PC-9 (cell line): Measurements from ENCODE around the gene FSIP1. TPM values are rescaled to one million over a fixed set of nuclear protein-coding genes. Genes with fewer than 3 reads are reported as not detected.

ENCODE experiments used
- BruUV-seq: library from RNA; stranded (reverse); fragments of 400-500 nt; replicated peaks from 2 replicates; lab custom pipeline; 2021; lab: Mats Ljungman, UMichigan
- CTCF ChIA-PET: fragments of 300-600 bp; sonication (Branson Sonifier 250); formaldehyde crosslinking; loops from one replicate; lab custom pipeline; 2022; ENCODE audit warnings: antibody characterized with exemption; lab: Charles Lee
- POLR2A ChIA-PET: fragments of 300-600 bp; sonication (Branson Sonifier 250); formaldehyde crosslinking; loops from one replicate; lab custom pipeline; 2022; ENCODE audit warnings: antibody characterized with exemption; ENCODE audit not compliant: unreplicated experiment; lab: Charles Lee
- DNase-seq, 2 experiments: peaks; one replicate each; pipeline versions ENCODE4 v3.0.0 to v3.0.0-alpha.2; 2015 to 2022; ENCODE audit warnings: mixed read lengths in 1 of 2
- H2AFZ ChIP-seq: fragments of 200-600 bp; sonication (generic); 2 replicates; pipeline ENCODE4 v1.8.1; 2017; ENCODE audit warnings: antibody characterized with exemption
- H3F3A ChIP-seq: fragments of 200-600 bp; sonication (generic); 2 replicates; pipeline ENCODE4 v1.8.1; 2017; ENCODE audit warnings: antibody characterized with exemption, mild to moderate bottlenecking, low read depth; ENCODE audit not compliant: insufficient read depth
- H3K27ac ChIP-seq: fragments of 200-600 bp; sonication (generic); 2 replicates; pipeline ENCODE4 v1.6.1; 2016; ENCODE audit warnings: mixed run types
- H3K27me3 ChIP-seq: fragments of 200-600 bp; sonication (generic); 2 replicates; pipeline ENCODE4 v1.6.1; 2016; ENCODE audit warnings: low read depth, mixed run types; ENCODE audit not compliant: insufficient read depth
- H3K36me3 ChIP-seq: fragments of 200-600 bp; sonication (generic); 2 replicates; pipeline ENCODE4 v1.6.1; 2016; ENCODE audit warnings: low read depth, mixed run types
- H3K4me1 ChIP-seq: fragments of 200-600 bp; sonication (generic); replicated peaks from 2 replicates; pipeline ENCODE4 v1.6.1; 2016; ENCODE audit warnings: mixed run types; ENCODE audit not compliant: insufficient read depth
- H3K4me2 ChIP-seq: fragments of 200-600 bp; sonication (generic); 2 replicates; pipeline ENCODE4 v1.6.1; 2017; ENCODE audit warnings: mixed run types
- H3K4me3 ChIP-seq: fragments of 200-600 bp; sonication (generic); 2 replicates; pipeline ENCODE4 v1.6.1; 2016; ENCODE audit warnings: mixed run types
- H3K79me2 ChIP-seq: fragments of 200-600 bp; sonication (generic); 2 replicates; pipeline ENCODE4 v1.6.1; 2017; ENCODE audit warnings: low read depth, mixed run types
- H3K9me2 ChIP-seq: fragments of 200-600 bp; sonication (generic); 2 replicates; pipeline ENCODE4 v1.8.1; 2017; ENCODE audit warnings: mild to moderate bottlenecking; ENCODE audit not compliant: insufficient read depth
- H3K9me3 ChIP-seq: fragments of 200-600 bp; sonication (generic); 2 replicates; pipeline ENCODE4 v1.8.1; 2016; ENCODE audit warnings: low read depth; ENCODE audit not compliant: insufficient read depth
- H4K20me1 ChIP-seq: fragments of 200-600 bp; sonication (generic); 2 replicates; pipeline ENCODE4 v1.8.1; 2017; ENCODE audit not compliant: insufficient read depth
- EZH2 ChIP-seq: fragments of 200-600 bp; sonication (generic); IDR thresholded peaks from 2 replicates; pipeline ENCODE4 v1.8.0; 2017; ENCODE audit warnings: antibody characterized with exemption, low read depth
- intact Hi-C: fragments of 100-400 bp; cut with micrococcal nuclease; formaldehyde crosslinking; loops from one replicate; pipeline ENCODE4 v1.10.0; 2022; ENCODE audit not compliant: unreplicated experiment
- total RNA-seq: library from RNA; stranded (reverse); gene quantifications from 2 replicates; pipeline ENCODE4 v1.2.3, GENCODE V29; 2021
- TF ChIP-seq, protein P1 (sequence below): fragments of 200-600 bp; sonication (generic); conservative IDR thresholded peaks from 2 replicates; pipeline ENCODE4 v1.6.1; 2017; ENCODE audit warnings: mixed run types, antibody characterized with exemption, mild to moderate bottlenecking, moderate library complexity

The FSIP1 gene
- total RNA-seq, 1 experiment from 2014 or later, result 1.2 TPM

DNA sequence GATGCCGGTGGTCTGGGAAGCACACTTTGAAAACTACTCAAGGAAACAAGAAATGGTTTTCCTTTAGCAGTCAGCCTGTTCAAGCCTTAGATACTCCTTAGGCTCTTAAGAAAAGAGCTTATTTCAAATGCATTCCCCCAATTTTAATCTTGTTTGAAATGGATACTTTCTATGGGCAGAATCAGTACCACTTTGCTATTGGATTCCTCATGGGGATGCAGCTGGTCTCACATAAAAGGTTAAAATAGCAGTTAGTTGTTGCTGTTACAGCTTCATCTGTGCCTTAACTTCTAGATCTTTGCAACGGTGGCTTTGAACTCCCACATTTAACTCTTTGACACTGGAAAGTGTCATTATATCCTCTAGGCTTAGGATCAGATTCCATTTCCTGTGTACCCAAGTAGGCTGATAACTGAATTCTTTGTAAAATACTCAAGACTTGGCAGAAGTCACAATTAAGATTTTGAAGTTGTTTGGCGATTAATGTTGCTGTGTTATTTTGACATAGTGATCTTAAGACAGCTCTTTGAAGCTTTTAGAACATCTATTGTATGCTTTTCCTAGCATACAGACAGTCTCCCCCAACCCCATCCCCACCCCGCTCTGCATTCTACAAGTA is 199.6 kb downstream of the FSIP1 start:
- no peak overlapping the region for H2AFZ ChIP-seq
- no peaks in the 10 kb centered on the region for H3K9me3 ChIP-seq
- POLR2A ChIA-PET, result interaction anchor here (0.5 kb wide), 1 partner anchor 696 kb away, joined by 6 read pairs; no protein-coding TSS in a partner anchor
- no TSS peak for BruUV-seq
- H3K79me2 ChIP-seq, result peaks cover 20% of the 10 kb centered on the region
- H3K27me3 ChIP-seq, result no peaks in the 10 kb centered on the region
- H3K4me2 ChIP-seq, result peak overlapping the region; percentile 97
- peaks cover 22% of the 10 kb centered on the region; the same call in 1 of the 2 replicates for H3K4me1 ChIP-seq
- H3K27ac ChIP-seq, result no peak overlapping the region
- no peak for DNase-seq
- no peak for TF ChIP-seq EZH2
- TF ChIP-seq, protein P1, sequence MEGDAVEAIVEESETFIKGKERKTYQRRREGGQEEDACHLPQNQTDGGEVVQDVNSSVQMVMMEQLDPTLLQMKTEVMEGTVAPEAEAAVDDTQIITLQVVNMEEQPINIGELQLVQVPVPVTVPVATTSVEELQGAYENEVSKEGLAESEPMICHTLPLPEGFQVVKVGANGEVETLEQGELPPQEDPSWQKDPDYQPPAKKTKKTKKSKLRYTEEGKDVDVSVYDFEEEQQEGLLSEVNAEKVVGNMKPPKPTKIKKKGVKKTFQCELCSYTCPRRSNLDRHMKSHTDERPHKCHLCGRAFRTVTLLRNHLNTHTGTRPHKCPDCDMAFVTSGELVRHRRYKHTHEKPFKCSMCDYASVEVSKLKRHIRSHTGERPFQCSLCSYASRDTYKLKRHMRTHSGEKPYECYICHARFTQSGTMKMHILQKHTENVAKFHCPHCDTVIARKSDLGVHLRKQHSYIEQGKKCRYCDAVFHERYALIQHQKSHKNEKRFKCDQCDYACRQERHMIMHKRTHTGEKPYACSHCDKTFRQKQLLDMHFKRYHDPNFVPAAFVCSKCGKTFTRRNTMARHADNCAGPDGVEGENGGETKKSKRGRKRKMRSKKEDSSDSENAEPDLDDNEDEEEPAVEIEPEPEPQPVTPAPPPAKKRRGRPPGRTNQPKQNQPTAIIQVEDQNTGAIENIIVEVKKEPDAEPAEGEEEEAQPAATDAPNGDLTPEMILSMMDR, result no peak
- no peaks in the 10 kb centered on the region for H3K9me2 ChIP-seq
- intact Hi-C loops, result loop anchor here (5.0 kb wide), 2 partner anchors 174 to 586 kb away; no protein-coding TSS in a partner anchor
- peak overlapping the region; percentile 70; the same call in 1 of the 2 replicates for H3K4me3 ChIP-seq
- H4K20me1 ChIP-seq, result no peaks in the 10 kb centered on the region; the same call in 1 of the 2 replicates
- no peaks in the 10 kb centered on the region for H3F3A ChIP-seq
- peaks cover 17% of the 10 kb centered on the region; the same call in 1 of the 2 replicates for H3K36me3 ChIP-seq
- CTCF ChIA-PET, result interaction anchor here (0.6 to 2.8 kb wide), 4 partner anchors 58 to 176 kb away, joined by 4 to 12 read pairs (median 6); no protein-coding TSS in a partner anchor

DNA sequence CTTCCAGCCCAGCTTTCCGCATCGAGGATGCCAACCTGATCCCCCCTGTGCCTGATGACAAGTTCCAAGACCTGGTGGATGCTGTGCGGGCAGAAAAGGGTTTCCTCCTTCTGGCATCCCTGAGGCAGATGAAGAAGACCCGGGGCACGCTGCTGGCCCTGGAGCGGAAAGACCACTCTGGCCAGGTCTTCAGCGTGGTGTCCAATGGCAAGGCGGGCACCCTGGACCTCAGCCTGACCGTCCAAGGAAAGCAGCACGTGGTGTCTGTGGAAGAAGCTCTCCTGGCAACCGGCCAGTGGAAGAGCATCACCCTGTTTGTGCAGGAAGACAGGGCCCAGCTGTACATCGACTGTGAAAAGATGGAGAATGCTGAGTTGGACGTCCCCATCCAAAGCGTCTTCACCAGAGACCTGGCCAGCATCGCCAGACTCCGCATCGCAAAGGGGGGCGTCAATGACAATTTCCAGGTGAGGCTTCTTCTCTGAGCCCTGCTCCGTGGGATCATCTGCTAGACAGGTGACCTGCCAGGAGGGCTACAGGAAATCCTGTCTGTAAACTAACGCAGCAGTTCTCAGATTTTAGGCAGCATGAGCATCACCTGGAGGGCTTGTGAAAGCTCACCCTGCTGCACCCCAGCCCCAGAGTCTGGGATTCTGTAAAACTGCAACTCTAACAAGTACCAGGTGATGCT is 200.2 kb downstream of the FSIP1 start:
- no peaks in the 10 kb centered on the region for H3F3A ChIP-seq
- intact Hi-C loops, result loop anchor here (5.0 kb wide), 2 partner anchors 175 to 585 kb away; no protein-coding TSS in a partner anchor
- no peaks in the 10 kb centered on the region for H3K9me3 ChIP-seq
- no peaks in the 10 kb centered on the region for H3K9me2 ChIP-seq
- H4K20me1 ChIP-seq, result no peaks in the 10 kb centered on the region; the same call in 1 of the 2 replicates
- TF ChIP-seq, protein P1, result no peak
- no peak for TF ChIP-seq EZH2
- peaks cover 22% of the 10 kb centered on the region; the same call in 1 of the 2 replicates for H3K4me1 ChIP-seq
- H3K27ac ChIP-seq, result no peak overlapping the region
- no peak overlapping the region for H2AFZ ChIP-seq
- H3K4me3 ChIP-seq, result peak overlapping the region; percentile 70; the same call in 1 of the 2 replicates
- CTCF ChIA-PET, result interaction anchor here (2.8 kb wide), 1 partner anchor 175 kb away, joined by 12 read pairs; no protein-coding TSS in a partner anchor
- no TSS peak for BruUV-seq
- H3K79me2 ChIP-seq, result peaks cover 20% of the 10 kb centered on the region
- POLR2A ChIA-PET, result interaction anchor here (0.5 to 2.3 kb wide), 4 partner anchors 351 to 695 kb away, joined by 3 to 36 read pairs (median 9); partner anchors contain the start of gene EIF2AK4
- H3K27me3 ChIP-seq, result no peaks in the 10 kb centered on the region
- H3K36me3 ChIP-seq, result peaks cover 17% of the 10 kb centered on the region; the same call in 1 of the 2 replicates
- DNase-seq, result no peak
- peak overlapping the region; percentile 97 for H3K4me2 ChIP-seq

DNA sequence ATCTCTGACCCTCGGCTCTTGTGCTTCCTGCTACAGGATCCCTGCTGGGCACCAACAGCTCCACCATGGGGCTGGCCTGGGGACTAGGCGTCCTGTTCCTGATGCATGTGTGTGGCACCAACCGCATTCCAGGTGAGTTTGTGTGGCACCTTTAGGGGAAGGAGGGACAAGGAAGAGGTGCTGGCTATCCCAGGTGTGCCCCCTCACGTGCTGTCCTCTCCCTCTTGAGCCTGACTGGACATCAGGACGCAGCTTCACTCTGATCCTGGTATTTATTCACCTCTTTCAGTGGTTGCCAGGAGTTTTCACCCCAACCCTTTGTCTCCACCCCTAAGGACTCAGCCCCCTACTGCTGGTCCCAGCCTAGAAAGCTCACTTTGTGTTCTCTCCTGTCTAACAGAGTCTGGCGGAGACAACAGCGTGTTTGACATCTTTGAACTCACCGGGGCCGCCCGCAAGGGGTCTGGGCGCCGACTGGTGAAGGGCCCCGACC is 200.8 kb downstream of the FSIP1 start:
- POLR2A ChIA-PET, result interaction anchor here (0.6 to 2.3 kb wide), 6 partner anchors 352 to 879 kb away, joined by 3 to 36 read pairs (median 4); partner anchors contain the start of gene EIF2AK4
- Histone ChIP-seq H3K4me2 (peak overlapping the region; percentile 97), H3K36me3 (peaks cover 17% of the 10 kb centered on the region; the same call in 1 of the 2 replicates), H3K79me2 (peaks cover 20% of the 10 kb centered on the region), H3F3A (no peaks in the 10 kb centered on the region), H2AFZ (peak overlapping the region; percentile 81), H3K9me2 (no peaks in the 10 kb centered on the region), H3K4me1 (peaks cover 22% of the 10 kb centered on the region; the same call in 1 of the 2 replicates), H3K9me3 (no peaks in the 10 kb centered on the region), H3K27me3 (no peaks in the 10 kb centered on the region), H3K4me3 (peak overlapping the region; percentile 70), H4K20me1 (no peaks in the 10 kb centered on the region; the same call in 1 of the 2 replicates), H3K27ac (no peak overlapping the region)
- BruUV-seq, result TSS peak; percentile 27
- intact Hi-C loops, result loop anchor here (2.0 to 5.0 kb wide), 4 partner anchors 175 to 713 kb away; no protein-coding TSS in a partner anchor
- TF ChIP-seq EZH2, result no peak
- TF ChIP-seq, protein P1, result peak; percentile 60
- DNase-seq, result peak; percentile 72 to 74
- CTCF ChIA-PET, result interaction anchor here (1.2 to 3.0 kb wide), 3 partner anchors 163 to 410 kb away, joined by 5 to 16 read pairs (median 12); no protein-coding TSS in a partner anchor
